HG03066 (cell line): ENCODE measurements around the gene ZNF581.

Source experiments
- ATAC-seq: cut with Tn5 transposase; IDR thresholded peaks from one replicate; pipeline ENCODE4 v1.9.1; 2021; ENCODE audit warnings: low read depth; ENCODE audit not compliant: unreplicated experiment

Gene ZNF581

GRCh38 chr19:55611300-55611982 lies 32.0 kb upstream of the ZNF581 start:
- no peak for ATAC-seq

- no peak for ATAC-seq
Measured at GRCh38 chr19:55611983-55612645, 31.3 kb upstream of the ZNF581 start.

- ATAC-seq, result no peak
Measured at GRCh38 chr19:55613396-55613795, 30.1 kb upstream of the ZNF581 start.

- ATAC-seq, result no peak
Measured at GRCh38 chr19:55613930-55614710, 29.3 kb upstream of the ZNF581 start.

GRCh38 chr19:55614711-55615542 lies 28.5 kb upstream of the ZNF581 start:
- no peak for ATAC-seq

- ATAC-seq, result no peak
Measured at GRCh38 chr19:55615543-55616394, 27.7 kb upstream of the ZNF581 start.

- ATAC-seq, result no peak
Measured at GRCh38 chr19:55616395-55616875, 27.0 kb upstream of the ZNF581 start.

- ATAC-seq, result no peak
Measured at GRCh38 chr19:55617426-55617825, 26.0 kb upstream of the ZNF581 start.

GRCh38 chr19:55618426-55618825 lies 25.0 kb upstream of the ZNF581 start:
- ATAC-seq, result no peak

GRCh38 chr19:55619286-55619685 lies 24.2 kb upstream of the ZNF581 start:
- no peak for ATAC-seq

- no peak for ATAC-seq
Measured at GRCh38 chr19:55620410-55621204, 22.8 kb upstream of the ZNF581 start.

GRCh38 chr19:55621205-55621672 lies 22.2 kb upstream of the ZNF581 start:
- ATAC-seq, result no peak

GRCh38 chr19:55621673-55622231 lies 21.7 kb upstream of the ZNF581 start:
- ATAC-seq, result no peak

GRCh38 chr19:55622242-55622969 lies 21.0 kb upstream of the ZNF581 start:
- ATAC-seq, result no peak

- no peak for ATAC-seq
Measured at GRCh38 chr19:55623130-55623529, 20.3 kb upstream of the ZNF581 start.

GRCh38 chr19:55623561-55623960 lies 19.9 kb upstream of the ZNF581 start:
- no peak for ATAC-seq

GRCh38 chr19:55624109-55625003 lies 19.1 kb upstream of the ZNF581 start, which contains the start of gene ZNF784:
Gene ZNF784, minus strand, starts transcription at chr19:55624566. Its CDS starts 5 bp downstream, at chr19:55624561.
- no peak for ATAC-seq
